GM12892 (cell line): ENCODE results near the gene STK32C.

Experiments used
- POLR2A ChIP-seq: IDR thresholded peaks from 2 replicates; pipeline ENCODE4 v1.6.1; 2011; ENCODE audit warnings: low read depth, low read length, control low read depth
- POLR2AphosphoS5 ChIP-seq: IDR thresholded peaks from 2 replicates; pipeline ENCODE4 v1.6.1; 2011; ENCODE audit warnings: low read depth, low read length, control low read depth
- TAF1 ChIP-seq: IDR thresholded peaks from 2 replicates; pipeline ENCODE4 v1.6.1; 2011; ENCODE audit warnings: low read depth, mild to moderate bottlenecking, control low read depth, low read length, borderline replicate concordance

DNA sequence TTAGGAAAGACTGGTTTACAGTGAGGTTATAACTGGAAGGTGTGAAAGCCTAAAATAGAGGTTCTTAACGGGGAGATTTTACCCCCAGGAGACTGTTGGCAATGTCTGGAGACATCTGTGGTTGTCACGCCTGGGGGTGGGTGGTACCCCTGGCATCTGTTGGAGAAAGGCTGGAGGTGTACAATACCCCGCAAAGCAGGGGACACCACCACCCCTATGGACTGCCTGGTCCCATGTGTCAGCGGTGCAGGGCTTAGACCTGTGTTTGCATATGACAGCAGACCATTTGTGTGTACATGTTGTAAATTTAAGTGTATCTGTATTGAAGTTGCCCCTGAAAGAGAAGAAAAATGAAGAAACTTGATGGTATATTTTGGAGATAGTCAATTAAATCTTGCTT lies 34.0 kb upstream of the STK32C start:
- TF ChIP-seq TAF1 (no peak), POLR2AphosphoS5 (no peak), POLR2A (no peak)
